GM12873 (cell line): ENCODE results near the gene DCTN1.

ENCODE experiments used
- CTCF ChIP-seq: IDR thresholded peaks from 2 replicates; pipeline ENCODE4 v1.5.1; 2012; ENCODE audit warnings: low read depth, mild to moderate bottlenecking, moderate library complexity, low read length, control low read depth; ENCODE audit not compliant: insufficient read depth; ENCODE audit errors: missing control alignments

DCTN1 gene

DNA sequence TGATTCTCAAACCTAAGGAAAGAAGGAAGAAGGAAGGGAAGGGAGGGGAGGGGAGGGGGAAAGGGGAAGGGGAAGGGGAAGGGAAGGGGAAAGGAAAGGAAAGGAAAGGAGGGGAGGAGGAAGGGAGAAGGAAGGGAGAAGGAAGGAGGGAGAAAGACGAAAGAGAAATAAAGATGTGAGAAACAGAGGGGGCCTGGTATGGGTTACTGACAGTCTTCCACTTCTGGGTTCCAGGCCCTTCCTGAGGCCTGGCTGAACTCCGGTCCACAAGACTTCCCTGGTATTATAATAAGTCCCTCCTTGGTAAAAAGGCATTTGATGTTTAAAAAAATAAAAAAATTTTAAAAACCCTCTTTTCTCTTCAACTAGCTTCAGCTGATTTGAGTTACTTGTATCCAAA lies 54.3 kb downstream of the DCTN1 start:
- no peak for TF ChIP-seq CTCF

DNA sequence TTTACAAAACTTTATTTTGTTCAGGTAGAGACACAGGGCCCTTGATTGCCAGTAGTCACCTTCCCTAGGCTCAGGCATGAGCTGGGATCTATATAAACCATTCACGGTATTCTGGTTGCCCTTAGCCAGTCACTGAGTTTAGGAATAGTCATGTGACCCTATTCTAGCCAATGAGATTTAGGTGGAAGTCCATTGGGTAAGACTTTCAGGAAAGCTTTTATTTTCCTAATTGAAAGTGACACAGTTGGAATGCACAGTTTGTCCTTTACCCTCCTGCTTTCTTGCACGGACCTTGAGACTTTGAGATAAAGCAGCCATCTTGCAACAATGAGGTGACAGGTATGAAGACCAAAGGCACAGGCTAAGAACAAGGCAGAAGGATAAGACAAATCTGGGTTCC lies 58.4 kb downstream of the DCTN1 start:
- TF ChIP-seq CTCF, result no peak

DNA sequence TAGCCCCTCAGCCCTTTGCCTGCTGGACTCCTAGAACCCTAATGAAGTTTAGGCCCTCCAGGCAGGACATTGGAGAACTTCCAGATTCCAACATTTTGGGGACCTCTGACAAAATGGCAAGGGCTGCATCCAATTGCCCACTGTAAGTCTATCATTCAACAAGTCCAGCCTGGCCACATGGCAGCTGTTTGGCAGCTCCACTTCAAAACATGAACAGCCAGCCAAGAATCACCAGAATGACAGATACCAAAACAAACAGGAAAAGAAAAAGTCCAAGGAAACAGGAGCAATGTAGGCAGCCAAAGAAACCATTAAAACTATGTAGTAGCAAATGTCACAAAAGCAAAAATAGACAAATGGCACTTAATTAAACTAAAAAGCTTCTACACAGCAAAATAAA lies 62.4 kb downstream of the DCTN1 start:
- no peak for TF ChIP-seq CTCF

GRCh38 chr2:74316627-74317295 lies 63.4 kb downstream of the DCTN1 start:
- TF ChIP-seq CTCF, result no peak

DNA sequence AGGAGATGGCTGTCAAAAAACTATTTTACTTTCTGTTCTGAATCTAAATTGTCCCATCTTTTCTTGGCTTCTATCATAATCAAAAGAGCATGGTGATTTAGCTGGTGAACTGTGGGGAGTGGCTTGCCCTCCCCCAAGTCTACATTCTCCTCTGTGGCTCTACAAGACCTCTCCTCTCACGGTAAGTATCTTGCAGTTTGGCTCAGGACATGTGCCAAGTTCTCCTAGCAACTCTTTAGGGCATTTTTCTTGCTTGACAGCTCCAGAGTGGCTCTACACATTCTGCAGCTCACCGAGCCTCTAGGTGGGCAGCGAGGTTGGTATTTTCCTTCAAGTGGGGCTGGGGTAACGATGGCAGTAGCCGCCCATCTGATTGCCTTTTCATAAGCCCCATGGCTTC lies 66.0 kb downstream of the DCTN1 start:
- TF ChIP-seq CTCF, result no peak

GRCh38 chr2:74313497-74313896 lies 66.6 kb downstream of the DCTN1 start:
- TF ChIP-seq CTCF, result no peak

DNA sequence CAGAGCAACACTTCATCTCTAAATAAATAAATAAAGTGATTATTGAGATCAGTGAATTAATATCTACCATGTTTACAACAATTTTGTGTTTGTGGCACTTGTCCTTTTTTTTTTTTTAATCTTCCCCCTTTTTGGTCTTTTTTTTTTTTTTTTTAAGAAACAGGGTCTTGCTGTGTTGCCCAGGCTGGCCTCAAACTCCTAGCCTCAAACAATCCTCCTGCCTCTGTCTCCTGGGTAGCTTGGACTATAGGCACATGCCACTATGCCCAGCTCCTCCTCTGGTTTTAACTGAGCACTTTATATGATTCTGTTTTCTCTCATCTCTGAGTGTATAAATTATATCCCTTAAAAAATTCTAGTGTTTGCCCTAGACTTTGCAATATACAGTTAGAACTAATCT lies 67.2 kb downstream of the DCTN1 start:
- TF ChIP-seq CTCF, result no peak
